Cerebellar cortex (tissue), 1 donor: Measurements from ENCODE around the gene CD99L2.
"Not testable (repeated sequence)": the region's sequence is repeated elsewhere in the genome, so short reads cannot be mapped to it uniquely, and the experiment has no call there.

Experiments
- DNase-seq: peaks from one replicate; pipeline ENCODE4 v3.0.0-alpha.2; 2015; ENCODE audit warnings: low spot score

The CD99L2 gene

GRCh38 chrX:150896632-150897031 lies 1.8 kb downstream of the CD99L2 start:
- DNase-seq = no peak

GRCh38 chrX:150893936-150894335 lies 4.5 kb downstream of the CD99L2 start:
- no peak for DNase-seq

DNA sequence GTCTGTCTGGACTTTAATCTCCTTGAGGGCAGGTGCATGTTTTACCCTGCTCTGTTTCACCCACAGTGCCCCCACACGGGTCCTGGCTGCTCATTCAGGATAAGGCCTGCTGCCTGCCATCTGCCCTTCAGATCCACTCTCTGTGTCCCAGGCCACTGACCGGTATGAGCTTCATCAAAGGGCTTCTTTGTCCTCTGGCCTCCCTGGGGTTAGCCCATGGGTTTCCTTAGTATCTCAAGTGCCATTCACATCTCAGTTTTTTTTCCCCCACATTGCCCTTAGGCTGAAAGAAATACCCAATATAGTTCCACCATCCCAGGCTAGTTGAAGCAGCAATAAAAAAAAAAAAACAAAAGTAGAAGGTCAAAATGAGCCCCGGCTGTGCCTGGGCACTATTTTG lies 9.3 kb downstream of the CD99L2 start:
- no peak for DNase-seq

GRCh38 chrX:150887906-150888465 lies 10.5 kb downstream of the CD99L2 start:
- no peak for DNase-seq

- not testable (repeated sequence) for DNase-seq
These were observed 11.2 kb downstream of the CD99L2 start for GRCh38 chrX:150887268-150887667.

- no peak for DNase-seq
These were observed 12.1 kb downstream of the CD99L2 start for GRCh38 chrX:150886381-150886780.

DNA sequence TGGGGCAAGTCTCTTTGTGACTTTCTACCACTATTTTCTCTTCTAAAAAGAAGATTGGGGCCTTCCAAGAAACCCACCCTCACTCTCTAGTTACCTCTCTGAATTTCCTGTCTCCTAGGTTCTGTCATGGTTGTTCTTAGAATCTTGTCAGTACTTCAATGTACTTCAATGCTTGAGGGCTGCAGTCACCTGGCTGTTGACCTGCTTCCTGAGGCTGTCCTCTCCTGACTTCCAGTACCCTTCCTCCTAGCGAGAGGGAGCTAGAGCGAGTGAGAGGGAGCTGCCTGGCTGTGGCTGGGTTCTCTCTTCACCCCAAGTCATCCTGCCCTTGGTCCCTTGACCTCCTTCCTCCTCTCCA lies 17.7 kb downstream of the CD99L2 start:
- no peak for DNase-seq

GRCh38 chrX:150879855-150880807 lies 18.3 kb downstream of the CD99L2 start:
- no peak for DNase-seq

DNA sequence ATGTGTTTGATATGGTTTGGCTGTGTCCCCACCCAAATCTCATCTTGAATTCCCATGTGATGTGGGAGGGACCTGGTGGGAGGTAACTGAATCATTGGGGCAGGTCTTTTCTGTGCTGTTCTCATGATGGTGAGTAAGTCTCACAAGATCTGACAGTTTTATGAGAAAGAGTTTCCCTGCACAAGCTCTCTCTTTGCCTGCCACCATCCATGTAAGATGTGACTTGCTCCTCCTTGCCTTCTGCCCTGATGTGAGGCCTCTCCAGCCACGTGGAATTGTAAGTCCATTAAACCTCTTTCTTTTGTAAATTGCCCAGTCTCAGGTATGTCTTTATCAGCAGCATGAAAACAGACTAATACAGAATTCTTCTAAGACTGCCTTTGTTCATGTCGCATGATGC lies 22.8 kb downstream of the CD99L2 start:
- not testable (repeated sequence) for DNase-seq

- DNase-seq = no peak
These were observed 24.0 kb downstream of the CD99L2 start for GRCh38 chrX:150874448-150874847.

DNA sequence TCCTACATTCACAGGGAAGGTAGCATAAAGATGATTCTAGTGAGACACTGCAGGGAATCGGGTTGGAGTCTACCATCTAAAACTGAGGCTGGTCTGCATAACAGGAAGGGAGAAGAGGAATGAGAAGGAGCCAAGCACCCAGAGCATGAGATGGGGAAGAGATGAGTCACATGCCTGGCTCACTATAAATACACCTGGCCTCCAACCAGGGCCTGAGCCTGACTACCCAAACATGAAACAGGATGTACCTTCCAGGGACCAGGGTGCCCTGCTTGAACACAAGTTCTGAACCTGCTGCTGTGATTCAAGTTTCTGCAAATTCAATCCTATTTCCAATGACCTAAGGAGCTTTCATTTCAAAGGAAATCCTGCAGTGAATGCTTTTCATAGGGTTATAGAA lies 24.9 kb downstream of the CD99L2 start:
- DNase-seq = peak; percentile 70

- DNase-seq = peak; percentile 18
These were observed 25.6 kb downstream of the CD99L2 start for GRCh38 chrX:150872773-150873336.

DNA sequence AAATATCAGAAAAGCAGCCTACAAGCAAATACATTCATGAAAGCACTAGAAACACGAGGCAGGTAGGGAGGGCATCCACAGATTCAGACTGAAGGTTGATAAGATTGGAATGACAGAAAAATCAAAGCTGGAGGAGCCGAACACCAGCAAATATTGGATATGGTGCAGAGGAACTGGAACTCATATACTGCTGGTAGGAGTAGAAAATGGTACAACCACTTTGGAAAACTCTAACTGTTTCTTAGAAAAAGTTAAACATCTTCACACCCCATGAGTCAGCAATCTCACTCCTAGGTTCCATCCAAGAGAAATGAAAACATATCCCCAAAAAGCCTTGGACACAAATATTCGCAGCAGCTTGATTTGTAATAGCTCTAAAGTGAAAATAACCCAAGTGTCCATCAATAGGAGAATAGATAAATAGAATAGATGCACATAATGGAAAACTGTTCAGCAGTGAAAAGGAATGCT lies 27.1 kb downstream of the CD99L2 start:
- no peak for DNase-seq

- peak; percentile 39 for DNase-seq
These were observed 27.8 kb downstream of the CD99L2 start for GRCh38 chrX:150870487-150871340.

- peak; percentile 8 for DNase-seq
These were observed 28.4 kb downstream of the CD99L2 start for GRCh38 chrX:150870029-150870428.

DNA sequence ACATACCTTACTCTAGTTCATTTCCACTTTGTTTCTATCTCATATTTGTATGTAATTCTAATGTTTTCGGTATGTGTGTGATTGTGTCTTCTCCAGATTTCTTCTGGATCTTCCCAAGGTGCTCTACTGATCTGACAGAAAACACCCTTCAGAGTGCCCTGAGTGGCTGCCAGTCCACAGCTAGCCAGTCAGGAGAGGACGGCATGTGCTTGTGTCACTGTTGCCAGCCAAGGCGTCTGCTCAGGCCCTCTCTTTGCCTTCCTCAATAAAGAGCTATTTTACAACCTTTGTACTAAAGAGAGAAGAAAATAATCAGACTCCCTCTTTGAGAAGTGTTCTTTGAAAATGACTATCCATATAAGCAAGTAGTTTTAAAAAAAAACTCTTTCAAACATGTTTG lies 29.0 kb downstream of the CD99L2 start:
- DNase-seq = peak; percentile 72

DNA sequence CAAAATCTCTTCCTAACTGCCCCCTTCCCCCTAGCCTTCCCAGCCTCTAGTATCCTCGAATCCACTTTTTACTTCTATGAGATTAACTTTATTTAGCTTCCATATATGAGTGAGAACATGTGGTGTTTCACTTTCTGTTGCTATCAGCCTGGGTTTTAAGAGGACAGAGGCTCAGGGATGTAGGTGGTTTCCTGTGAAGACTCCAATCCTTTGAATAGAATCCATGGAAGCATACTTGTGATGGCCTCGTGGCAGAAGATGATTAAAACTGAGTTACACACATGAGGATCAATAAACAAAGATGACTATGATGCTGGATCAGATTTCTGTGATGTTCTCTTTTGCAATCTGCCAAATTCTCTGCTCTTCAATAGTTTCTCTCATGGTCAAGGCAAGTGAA lies 29.8 kb downstream of the CD99L2 start:
- DNase-seq = no peak

DNA sequence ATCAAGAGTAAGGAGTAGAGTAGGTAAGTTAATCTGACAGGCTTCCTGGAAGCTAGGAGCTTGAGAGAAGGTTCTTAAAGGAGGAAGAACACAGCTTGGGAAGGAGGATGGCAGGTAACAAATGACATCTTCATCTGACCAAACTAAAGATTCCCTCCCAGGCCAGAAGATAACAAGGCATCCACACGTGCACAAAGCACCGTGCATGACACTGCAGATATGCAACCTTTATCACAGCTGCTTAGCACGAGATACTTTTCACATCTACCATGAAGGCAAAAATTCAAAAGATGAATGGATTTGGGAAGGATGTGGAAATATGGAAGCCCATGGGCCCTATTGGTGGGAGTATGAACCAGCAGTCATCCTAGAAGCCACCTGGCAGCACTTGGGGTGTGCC lies 34.3 kb downstream of the CD99L2 start:
- DNase-seq = no peak

GRCh38 chrX:150863191-150863590 lies 35.3 kb downstream of the CD99L2 start:
- no peak for DNase-seq

GRCh38 chrX:150857453-150857852 lies 41.0 kb downstream of the CD99L2 start:
- DNase-seq = no peak

DNA sequence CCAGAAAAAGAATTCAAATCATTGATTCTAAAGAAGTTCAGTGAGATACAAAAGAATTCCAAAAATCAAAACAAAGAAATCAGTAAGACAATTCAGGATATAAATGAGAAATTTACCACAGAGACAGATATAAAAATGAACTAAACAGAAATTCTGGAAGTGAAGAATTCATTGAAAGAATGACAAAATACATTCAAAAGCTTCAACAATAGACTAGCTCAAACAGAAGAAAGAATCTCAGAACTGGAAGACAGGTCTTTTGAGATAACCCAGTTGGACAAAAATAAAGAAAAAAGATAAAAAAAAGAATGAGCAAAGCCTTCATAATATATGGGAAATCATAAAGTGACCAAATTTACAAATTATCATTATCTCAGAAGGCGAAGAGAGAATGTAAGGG lies 41.7 kb downstream of the CD99L2 start:
- DNase-seq = no peak

GRCh38 chrX:150856101-150856500 lies 42.4 kb downstream of the CD99L2 start:
- no peak for DNase-seq
